Measurements from ENCODE around the gene ENAH. TPM values are rescaled to one million over a fixed set of nuclear protein-coding genes. Genes with fewer than 3 reads are reported as not detected.

Gene ENAH
- total and polyA plus RNA-seq, 9 of the 15 experiments (the other 6 are each of a cell fraction or from before 2014, with no cell fraction given), result 0.03 to 1.2 (median 0.15) TPM

DNA sequence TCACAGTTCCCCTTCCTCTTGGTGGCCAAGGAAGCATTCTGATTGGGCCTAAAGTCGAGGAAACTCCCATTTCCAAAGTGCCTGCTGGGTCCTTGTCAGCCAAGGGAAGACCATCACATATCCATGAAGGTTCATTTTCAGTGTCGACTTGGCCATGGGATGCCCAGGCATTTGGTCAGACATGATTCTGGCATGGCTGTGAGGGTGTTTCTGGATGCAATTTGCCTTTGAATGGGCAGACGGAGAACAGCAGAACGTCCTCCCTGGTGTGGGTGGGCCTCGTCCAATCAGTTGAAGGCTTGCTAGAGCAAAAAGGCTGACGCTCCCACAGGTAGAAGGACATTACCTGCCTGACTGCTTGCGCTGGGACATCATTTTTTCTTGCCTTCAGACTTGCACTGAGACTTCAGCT is 176.8 kb downstream of the ENAH start:
- ATAC-seq, result no peak

More for the DNA sequence above, 176.8 kb downstream of the ENAH start:
- Histone ChIP-seq H2AFZ (ENCODE audit: low read depth, low read length) (no peak overlapping the region), H3K4me1 (replicated peaks in 1 of 2; ENCODE audit: control insufficient read depth in 2 of 2, insufficient read depth in 2 of 2, low read length in 2 of 2) (peaks cover 0 to 16% of the 10 kb centered on the region in 2 experiments; a peak in 3 of 5 replicates), H3K4me3 (no peak overlapping the region), H3K27ac (ENCODE audit: extremely low read depth, low read depth, low read length) (no peak overlapping the region), H3K4me2 (ENCODE audit: insufficient read depth, low read length) (no peak overlapping the region), H3K27me3 (ENCODE audit: control insufficient read depth in 2 of 2, insufficient read depth in 2 of 2, low read length in 2 of 2) (peaks cover 20 to 43% of the 10 kb centered on the region in 2 experiments; a peak in 4 of 5 replicates), H3K9me3 (replicated peaks; ENCODE audit: control insufficient read depth, insufficient read depth, low read depth, low read length) (no peaks in the 10 kb centered on the region), H4K20me1 (replicated peaks; ENCODE audit: control insufficient read depth, insufficient read depth, low read length) (0 out of 2 replicates have a peak, but pooled peaks cover 6% of the 10 kb centered on the region), H3K79me2 (ENCODE audit: control insufficient read depth, insufficient read depth, low read length) (no peaks in the 10 kb centered on the region), H3K9ac (ENCODE audit: insufficient read depth in 1 of 2, low read depth in 2 of 2, low read length in 2 of 2) (no peak overlapping the region), H3K36me3 (ENCODE audit: control insufficient read depth, insufficient read depth, low read length) (no peaks in the 10 kb centered on the region), H3K9me1 (ENCODE audit: control insufficient read depth, insufficient read depth, low read length) (no peaks in the 10 kb centered on the region)
- in situ Hi-C loops (cut with MboI), result loop anchor here (5.0 to 10.0 kb wide), 5 partner anchors 301 to 719 kb away; partner anchors contain the start of gene SRP9
- ChIA-PET POLR2A (interaction anchor here (0.5 to 0.8 kb wide), 2 partner anchors 292 to 954 kb away, joined by 4 read pairs; no protein-coding TSS in a partner anchor), CTCF (ENCODE audit: low intra/inter-chr PET ratio) (interaction anchor here (0.6 to 4.3 kb wide), 10 partner anchors 21 to 645 kb away, joined by 3 to 133 read pairs (median 17); partner anchors contain the start of gene SRP9)
- FAIRE-seq, result no peak
- no TSS peak for BruUV-seq (replicated peaks)
- no peak for DNase-seq (ENCODE audit: extremely low read depth in 1 of 4, low spot score in 3 of 4)
- no peak for TF ChIP-seq LARP7 (IDR thresholded peaks at IDR 0.05)
- TF ChIP-seq TARDBP (IDR thresholded peaks at IDR 0.05), result no peak
- TF ChIP-seq ZNF134 (CRISPR knock-in tag; conservative IDR thresholded peaks at IDR 0.05), result peak; percentile 99
- peak; percentile 48; the same call in 1 of the 2 replicates for TF ChIP-seq FOXM1 (IDR thresholded peaks at IDR 0.05; ENCODE audit: low read depth)
- no peak for TF ChIP-seq FOXM1 (CRISPR knock-in tag; IDR thresholded peaks at IDR 0.05; ENCODE audit: low read depth)
- no peak for TF ChIP-seq ZNF121 (CRISPR knock-in tag; conservative IDR thresholded peaks at IDR 0.05)
- TF ChIP-seq, protein P1, sequence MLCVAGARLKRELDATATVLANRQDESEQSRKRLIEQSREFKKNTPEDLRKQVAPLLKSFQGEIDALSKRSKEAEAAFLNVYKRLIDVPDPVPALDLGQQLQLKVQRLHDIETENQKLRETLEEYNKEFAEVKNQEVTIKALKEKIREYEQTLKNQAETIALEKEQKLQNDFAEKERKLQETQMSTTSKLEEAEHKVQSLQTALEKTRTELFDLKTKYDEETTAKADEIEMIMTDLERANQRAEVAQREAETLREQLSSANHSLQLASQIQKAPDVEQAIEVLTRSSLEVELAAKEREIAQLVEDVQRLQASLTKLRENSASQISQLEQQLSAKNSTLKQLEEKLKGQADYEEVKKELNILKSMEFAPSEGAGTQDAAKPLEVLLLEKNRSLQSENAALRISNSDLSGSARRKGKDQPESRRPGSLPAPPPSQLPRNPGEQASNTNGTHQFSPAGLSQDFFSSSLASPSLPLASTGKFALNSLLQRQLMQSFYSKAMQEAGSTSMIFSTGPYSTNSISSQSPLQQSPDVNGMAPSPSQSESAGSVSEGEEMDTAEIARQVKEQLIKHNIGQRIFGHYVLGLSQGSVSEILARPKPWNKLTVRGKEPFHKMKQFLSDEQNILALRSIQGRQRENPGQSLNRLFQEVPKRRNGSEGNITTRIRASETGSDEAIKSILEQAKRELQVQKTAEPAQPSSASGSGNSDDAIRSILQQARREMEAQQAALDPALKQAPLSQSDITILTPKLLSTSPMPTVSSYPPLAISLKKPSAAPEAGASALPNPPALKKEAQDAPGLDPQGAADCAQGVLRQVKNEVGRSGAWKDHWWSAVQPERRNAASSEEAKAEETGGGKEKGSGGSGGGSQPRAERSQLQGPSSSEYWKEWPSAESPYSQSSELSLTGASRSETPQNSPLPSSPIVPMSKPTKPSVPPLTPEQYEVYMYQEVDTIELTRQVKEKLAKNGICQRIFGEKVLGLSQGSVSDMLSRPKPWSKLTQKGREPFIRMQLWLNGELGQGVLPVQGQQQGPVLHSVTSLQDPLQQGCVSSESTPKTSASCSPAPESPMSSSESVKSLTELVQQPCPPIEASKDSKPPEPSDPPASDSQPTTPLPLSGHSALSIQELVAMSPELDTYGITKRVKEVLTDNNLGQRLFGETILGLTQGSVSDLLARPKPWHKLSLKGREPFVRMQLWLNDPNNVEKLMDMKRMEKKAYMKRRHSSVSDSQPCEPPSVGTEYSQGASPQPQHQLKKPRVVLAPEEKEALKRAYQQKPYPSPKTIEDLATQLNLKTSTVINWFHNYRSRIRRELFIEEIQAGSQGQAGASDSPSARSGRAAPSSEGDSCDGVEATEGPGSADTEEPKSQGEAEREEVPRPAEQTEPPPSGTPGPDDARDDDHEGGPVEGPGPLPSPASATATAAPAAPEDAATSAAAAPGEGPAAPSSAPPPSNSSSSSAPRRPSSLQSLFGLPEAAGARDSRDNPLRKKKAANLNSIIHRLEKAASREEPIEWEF (CRISPR knock-in tag; IDR thresholded peaks at IDR 0.05), result no peak
- TF ChIP-seq RBM25 (IDR thresholded peaks at IDR 0.05; ENCODE audit: low read depth, low read length, severe bottlenecking), result peak; percentile 82
- intact Hi-C loops (cut with micrococcal nuclease), result no loop called here
- 8% methylated on average over 7 of the region's 7 CpGs for WGBS (ENCODE audit: insufficient coverage, low coverage, missing lambda C conversion rate)
